ENCODE results near the gene CNIH2. TPM values are rescaled to one million over a fixed set of nuclear protein-coding genes. Genes with fewer than 3 reads are reported as not detected.
A peak's percentile ranks its signal among the peaks of the same experiment; 100 is the strongest.

The CNIH2 gene
- total and polyA plus RNA-seq, 9 of the 15 experiments (the other 6 are each of a cell fraction or from before 2014, with no cell fraction given): 0.26 to 0.89 (median 0.40) TPM; not detected in 4

DNA sequence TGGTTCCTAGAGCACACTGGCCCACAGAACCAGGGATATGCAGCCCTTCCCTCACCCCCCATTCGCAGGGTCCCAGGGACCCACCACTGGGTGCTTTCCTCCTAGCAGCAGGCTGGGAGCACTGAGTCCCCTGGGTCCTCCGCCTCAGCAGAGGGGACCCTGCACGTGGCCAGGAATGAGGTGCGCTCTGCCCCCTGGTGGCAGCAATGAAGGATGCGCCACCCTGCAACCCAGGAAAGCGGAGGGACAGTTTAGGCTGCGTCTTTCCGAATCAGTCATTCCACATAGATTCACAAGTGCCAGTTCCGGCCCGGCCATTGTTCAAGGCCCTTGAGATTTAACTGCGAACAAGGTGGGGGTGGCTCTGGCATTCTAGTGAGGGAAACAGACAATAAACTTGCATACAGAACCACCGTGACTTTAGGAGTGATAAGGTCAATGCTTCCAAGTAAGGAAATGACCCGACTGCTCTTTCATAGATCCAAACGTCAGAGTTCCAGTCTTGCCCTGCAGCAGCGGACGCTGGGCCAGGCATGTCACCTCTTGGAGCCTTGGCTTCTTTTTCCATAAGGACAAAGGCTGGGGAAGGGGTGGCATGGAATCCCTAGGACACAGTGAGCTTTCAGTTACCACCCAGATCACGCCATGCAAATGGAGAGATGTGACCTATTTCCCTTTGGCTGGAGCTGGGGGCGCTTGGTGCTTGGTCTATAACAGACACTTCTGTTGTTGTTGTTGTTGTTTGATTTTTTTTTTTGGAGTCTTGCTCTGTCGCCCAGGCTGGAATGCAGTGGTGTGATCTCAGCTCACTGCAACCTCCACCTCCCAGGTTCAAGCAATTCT, 50.5 kb downstream of the CNIH2 start (continued):
- TF ChIP-seq, protein P1, sequence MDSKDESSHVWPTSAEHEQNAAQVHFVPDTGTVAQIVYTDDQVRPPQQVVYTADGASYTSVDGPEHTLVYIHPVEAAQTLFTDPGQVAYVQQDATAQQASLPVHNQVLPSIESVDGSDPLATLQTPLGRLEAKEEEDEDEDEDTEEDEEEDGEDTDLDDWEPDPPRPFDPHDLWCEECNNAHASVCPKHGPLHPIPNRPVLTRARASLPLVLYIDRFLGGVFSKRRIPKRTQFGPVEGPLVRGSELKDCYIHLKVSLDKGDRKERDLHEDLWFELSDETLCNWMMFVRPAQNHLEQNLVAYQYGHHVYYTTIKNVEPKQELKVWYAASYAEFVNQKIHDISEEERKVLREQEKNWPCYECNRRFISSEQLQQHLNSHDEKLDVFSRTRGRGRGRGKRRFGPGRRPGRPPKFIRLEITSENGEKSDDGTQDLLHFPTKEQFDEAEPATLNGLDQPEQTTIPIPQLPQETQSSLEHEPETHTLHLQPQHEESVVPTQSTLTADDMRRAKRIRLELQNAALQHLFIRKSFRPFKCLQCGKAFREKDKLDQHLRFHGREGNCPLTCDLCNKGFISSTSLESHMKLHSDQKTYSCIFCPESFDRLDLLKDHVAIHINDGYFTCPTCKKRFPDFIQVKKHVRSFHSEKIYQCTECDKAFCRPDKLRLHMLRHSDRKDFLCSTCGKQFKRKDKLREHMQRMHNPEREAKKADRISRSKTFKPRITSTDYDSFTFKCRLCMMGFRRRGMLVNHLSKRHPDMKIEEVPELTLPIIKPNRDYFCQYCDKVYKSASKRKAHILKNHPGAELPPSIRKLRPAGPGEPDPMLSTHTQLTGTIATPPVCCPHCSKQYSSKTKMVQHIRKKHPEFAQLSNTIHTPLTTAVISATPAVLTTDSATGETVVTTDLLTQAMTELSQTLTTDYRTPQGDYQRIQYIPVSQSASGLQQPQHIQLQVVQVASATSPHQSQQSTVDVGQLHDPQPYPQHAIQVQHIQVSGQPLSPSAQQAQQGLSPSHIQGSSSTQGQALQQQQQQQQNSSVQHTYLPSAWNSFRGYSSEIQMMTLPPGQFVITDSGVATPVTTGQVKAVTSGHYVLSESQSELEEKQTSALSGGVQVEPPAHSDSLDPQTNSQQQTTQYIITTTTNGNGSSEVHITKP (IDR thresholded peaks at IDR 0.05; ENCODE audit: partially characterized antibody): no peak
- TF ChIP-seq HNRNPUL1 (IDR thresholded peaks at IDR 0.05; ENCODE audit: low read length) (no peak), CHD4 (IDR thresholded peaks at IDR 0.05; ENCODE audit: insufficient read depth, insufficient replicate concordance, low read depth, low read length, poor library complexity, severe bottlenecking) (no peak), YBX1 (IDR thresholded peaks at IDR 0.05) (no peak), ESRRB (CRISPR knock-in tag; IDR thresholded peaks at IDR 0.05; ENCODE audit: borderline replicate concordance) (no peak), SIN3B (IDR thresholded peaks at IDR 0.05; ENCODE audit: low read depth) (no peak), ZNF174 (CRISPR knock-in tag; IDR thresholded peaks at IDR 0.05) (no peak), HDAC6 (IDR thresholded peaks at IDR 0.05; ENCODE audit: low read depth, low read length) (no peak), SRSF1 (IDR thresholded peaks at IDR 0.05; ENCODE audit: low read depth, low read length) (no peak), SNRNP70 (optimal IDR thresholded peaks at IDR 0.05; ENCODE audit: low read depth, low read length) (no peak), PHB2 (IDR thresholded peaks at IDR 0.05; ENCODE audit: low read depth) (no peak), ZNF121 (CRISPR knock-in tag; conservative IDR thresholded peaks at IDR 0.05) (0 out of 2 replicates have a peak, but pooled peaks have one; percentile 14), SMAD2 (IDR thresholded peaks at IDR 0.05; ENCODE audit: low read depth, low read length) (no peak), BRCA1 (IDR thresholded peaks at IDR 0.05) (no peak), BRCA1 (CRISPR knock-in tag; IDR thresholded peaks at IDR 0.05) (no peak), MTA2 (IDR thresholded peaks at IDR 0.05; ENCODE audit: low read depth) (no peak), NEUROD1 (IDR thresholded peaks at IDR 0.05; ENCODE audit: borderline replicate concordance, low read depth, low read length, partially characterized antibody) (peak; percentile 34), FOXM1 (IDR thresholded peaks at IDR 0.05; ENCODE audit: low read depth) (no peak), FOXM1 (CRISPR knock-in tag; IDR thresholded peaks at IDR 0.05; ENCODE audit: low read depth) (no peak), ZFP36 (IDR thresholded peaks at IDR 0.05; ENCODE audit: low read depth, low read length, partially characterized antibody) (no peak), NR4A1 (CRISPR knock-in tag; IDR thresholded peaks at IDR 0.05) (no peak), NR4A1 (tag; IDR thresholded peaks at IDR 0.05) (no peak), STAT5B (CRISPR knock-in tag; IDR thresholded peaks at IDR 0.05) (no peak), POLR2A (conservative IDR thresholded peaks at IDR 0.05) (no peak)
- TF ChIP-seq, protein P2, sequence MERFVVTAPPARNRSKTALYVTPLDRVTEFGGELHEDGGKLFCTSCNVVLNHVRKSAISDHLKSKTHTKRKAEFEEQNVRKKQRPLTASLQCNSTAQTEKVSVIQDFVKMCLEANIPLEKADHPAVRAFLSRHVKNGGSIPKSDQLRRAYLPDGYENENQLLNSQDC (CRISPR knock-in tag; IDR thresholded peaks at IDR 0.05): no peak
- TF ChIP-seq, protein P3, sequence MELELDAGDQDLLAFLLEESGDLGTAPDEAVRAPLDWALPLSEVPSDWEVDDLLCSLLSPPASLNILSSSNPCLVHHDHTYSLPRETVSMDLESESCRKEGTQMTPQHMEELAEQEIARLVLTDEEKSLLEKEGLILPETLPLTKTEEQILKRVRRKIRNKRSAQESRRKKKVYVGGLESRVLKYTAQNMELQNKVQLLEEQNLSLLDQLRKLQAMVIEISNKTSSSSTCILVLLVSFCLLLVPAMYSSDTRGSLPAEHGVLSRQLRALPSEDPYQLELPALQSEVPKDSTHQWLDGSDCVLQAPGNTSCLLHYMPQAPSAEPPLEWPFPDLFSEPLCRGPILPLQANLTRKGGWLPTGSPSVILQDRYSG (tag; conservative IDR thresholded peaks at IDR 0.05; ENCODE audit: low read depth): peak; percentile 25; the same call in 1 of the 2 replicates

Data from K562 (cell line).